ENCODE measurements around the gene ALDH7A1. TPM values are rescaled to one million over a fixed set of nuclear protein-coding genes. Genes with fewer than 3 reads are reported as not detected.

Gene ALDH7A1
- total RNA-seq, 1 experiment from 2014 or later, result 148 TPM

- no peaks in the 10 kb centered on the region; a peak in 1 of 7 replicates for H3K36me3 Mint-ChIP-seq (ENCODE audit: insufficient read depth in 1 of 3, low read depth in 3 of 3)
- H3K18ac ChIP-seq (ENCODE audit: insufficient read length, low read depth, low read length), result no peak overlapping the region
- no peak for DNase-seq
- no peak overlapping the region for H3K4me2 ChIP-seq (ENCODE audit: insufficient read depth, insufficient read length, low read length)
- H4K8ac ChIP-seq (replicated peaks; ENCODE audit: insufficient read length, low read depth, low read length), result no peak overlapping the region
- H2BK12ac ChIP-seq (ENCODE audit: insufficient read length, low read depth, low read length), result no peak overlapping the region
- H3K23ac ChIP-seq (ENCODE audit: insufficient read length, low read depth, low read length), result no peak overlapping the region
- no peak overlapping the region for H4K5ac ChIP-seq (ENCODE audit: insufficient read length, low read depth, low read length)
- H3K9ac ChIP-seq (ENCODE audit: extremely low read depth, insufficient read length, low read length), result no peak overlapping the region
- no peak for TF ChIP-seq CTCF (conservative IDR thresholded peaks at IDR 0.05)
- no peaks in the 10 kb centered on the region for H3K4me1 ChIP-seq (ENCODE audit: insufficient read depth, low read length)
- H2BK120ac ChIP-seq (ENCODE audit: low read depth, low read length, poor library complexity, severe bottlenecking), result no peak overlapping the region
- H4K91ac ChIP-seq (ENCODE audit: insufficient read length, low read depth, low read length), result no peak overlapping the region
- H2BK15ac ChIP-seq (ENCODE audit: low read depth, low read length), result no peak overlapping the region
- H2BK5ac ChIP-seq (ENCODE audit: insufficient read length, low read length), result no peak overlapping the region
- H3K56ac ChIP-seq (ENCODE audit: insufficient read length, low read depth, low read length), result no peak overlapping the region
- peaks cover 2 to 3% of the 10 kb centered on the region in 2 experiments; a peak in 1 of 5 replicates for H3K9me3 Mint-ChIP-seq
- no peaks in the 10 kb centered on the region for H3K9me3 ChIP-seq (ENCODE audit: control insufficient read depth, low read depth, low read length)
- H4K20me1 ChIP-seq (ENCODE audit: control insufficient read depth, insufficient read depth, insufficient read length), result no peaks in the 10 kb centered on the region
- no peak overlapping the region for H3K4me3 Mint-ChIP-seq
- H3K4me1 Mint-ChIP-seq, result peaks cover 6% of the 10 kb centered on the region in 2 experiments
- no peak overlapping the region for H3K27ac Mint-ChIP-seq
- H3K79me1 ChIP-seq (ENCODE audit: insufficient read depth, low read depth, low read length, poor library complexity, severe bottlenecking), result no peaks in the 10 kb centered on the region
- H2BK20ac ChIP-seq (ENCODE audit: low read depth, low read length, poor library complexity, severe bottlenecking), result no peak overlapping the region
- no peak overlapping the region for H3T11ph ChIP-seq (ENCODE audit: low read length)
- H3K79me2 ChIP-seq (ENCODE audit: insufficient read depth, low read length), result no peaks in the 10 kb centered on the region
- no peaks in the 10 kb centered on the region for H3K27me3 ChIP-seq (ENCODE audit: insufficient read depth, low read length)
- H2AFZ ChIP-seq (ENCODE audit: low read length), result no peak overlapping the region
- H2AK5ac ChIP-seq (ENCODE audit: insufficient read length, low read length), result no peak overlapping the region
- H3K14ac ChIP-seq (ENCODE audit: insufficient read depth, low read length), result no peak overlapping the region
- H3K4ac ChIP-seq (ENCODE audit: low read depth, low read length), result no peak overlapping the region
- no peak overlapping the region for H3K27ac ChIP-seq (ENCODE audit: insufficient read length, low read depth, low read length)
- H3K27me3 Mint-ChIP-seq (ENCODE audit: low read depth), result no peaks in the 10 kb centered on the region
- H3K23me2 ChIP-seq (ENCODE audit: insufficient read length, low read depth, low read length, poor library complexity, severe bottlenecking), result no peaks in the 10 kb centered on the region
Measured at GRCh38 chr5:126527892-126528291, 67.1 kb downstream of the ALDH7A1 start.
